GM12878 (cell line): Measurements from ENCODE around the gene MSRB1. TPM values are rescaled to one million over a fixed set of nuclear protein-coding genes. Genes with fewer than 3 reads are reported as not detected.
A peak's percentile ranks its signal among the peaks of the same experiment; 100 is the strongest.

Experiments used
- BCL11A ChIP-seq: IDR thresholded peaks from 2 replicates; pipeline ENCODE4 v1.6.1; 2011; ENCODE audit warnings: low read depth, low read length
- CBFB ChIP-seq: IDR thresholded peaks from 2 replicates; pipeline ENCODE4 v1.6.1; 2016; ENCODE audit warnings: antibody characterized with exemption, low read depth
- EED ChIP-seq: sonication (generic); IDR thresholded peaks from 2 replicates; pipeline ENCODE4 v1.6.1; 2016; ENCODE audit warnings: antibody characterized with exemption, low read depth
- FOXM1 ChIP-seq: IDR thresholded peaks from 2 replicates; pipeline ENCODE4 v1.6.1; 2012; ENCODE audit warnings: low read depth, mild to moderate bottlenecking, inconsistent platforms, low read length, moderate library complexity
- LARP7 ChIP-seq: fragments of 450-650 bp; IDR thresholded peaks from 2 replicates; pipeline ENCODE4 v1.6.1; 2017; ENCODE audit warnings: mild to moderate bottlenecking
- NFXL1 ChIP-seq: fragments of 450-650 bp; IDR thresholded peaks from 2 replicates; pipeline ENCODE4 v1.6.1; 2017; ENCODE audit warnings: antibody characterized with exemption, mild to moderate bottlenecking, borderline replicate concordance
- PBX3 ChIP-seq: IDR thresholded peaks from 2 replicates; pipeline ENCODE4 v1.6.1; 2011; ENCODE audit warnings: mild to moderate bottlenecking, low read depth, low read length, moderate library complexity; ENCODE audit not compliant: insufficient replicate concordance
- POLR2A ChIP-seq: IDR thresholded peaks from 2 replicates; pipeline ENCODE4 v1.6.1; 2011; ENCODE audit warnings: low read depth, mild to moderate bottlenecking, low read length
- POU2F2 ChIP-seq: IDR thresholded peaks from 3 replicates; pipeline ENCODE4 v1.6.1; 2011; ENCODE audit warnings: low read depth, mild to moderate bottlenecking, low read length, borderline replicate concordance
- RUNX3 ChIP-seq: IDR thresholded peaks from 2 replicates; pipeline ENCODE4 v1.6.1; 2012; ENCODE audit warnings: low read length, inconsistent platforms
- TCF7 ChIP-seq: IDR thresholded peaks from 2 replicates; pipeline ENCODE4 v1.6.1; 2014; ENCODE audit warnings: antibody characterized with exemption, borderline replicate concordance
- ZBTB4 ChIP-seq: fragments of 450-650 bp; formaldehyde crosslinking; IDR thresholded peaks from 2 replicates; pipeline ENCODE4 v1.4.0; 2022; ENCODE audit warnings: mild to moderate bottlenecking, moderate library complexity
- polyA plus RNA-seq, 11 experiments: library from polyadenylated mRNA; depleted of rRNA in 4 of 11; unstranded in 6 of 11; stranded (reverse) in 5 of 11; fragments of >200 nt; fragmentation: Nextera tagmentation in 4 of 11; fragmentation: Illumina TruSeq in 1 of 11; extraction: Ambion mirVana in 4 of 11; extraction: Trizol in 1 of 11; gene quantifications; 1 replicate in 1 of 11; 2 replicates in 10 of 11; pipeline versions ENCODE4 v1.2.1 to v1.2.3, GENCODE V29; 2011 to 2016; ENCODE audit warnings: inconsistent platforms in 2 of 11, missing spikeins in 2 of 11, low read depth in 1 of 11
- total RNA-seq, 4 experiments: library from RNA; depleted of rRNA in 3 of 4; stranded (reverse); fragments of >200 nt in 3 of 4; fragmentation: Illumina TruSeq in 1 of 4; extraction: Trizol in 1 of 4; gene quantifications; 2 replicates each; pipeline versions ENCODE4 v1.2.1 to v1.2.3, GENCODE V29; 2013 to 2021
- TF ChIP-seq, protein P1 (sequence below): fragments of 150-350 bp; IDR thresholded peaks from 2 replicates; pipeline ENCODE4 v1.6.1; 2016; ENCODE audit warnings: low read depth, low read length
- TF ChIP-seq, protein P2 (sequence below): IDR thresholded peaks from 2 replicates; pipeline ENCODE4 v1.6.1; 2012; ENCODE audit warnings: low read depth, low read length, improper control_type of control experiment
- TF ChIP-seq, protein P3 (sequence below): fragments of 450-650 bp; IDR thresholded peaks from 2 replicates; pipeline ENCODE4 v1.6.1; 2017; ENCODE audit warnings: mild to moderate bottlenecking
- TF ChIP-seq, protein P4 (sequence below): IDR thresholded peaks from 2 replicates; pipeline ENCODE4 v1.6.1; 2012; ENCODE audit warnings: low read length, inconsistent platforms

The MSRB1 gene
- total and polyA plus RNA-seq, 10 of the 15 experiments (the other 5 are each of a cell fraction or from before 2014, with no cell fraction given): 5.1 to 48.6 (median 25.7) TPM

DNA sequence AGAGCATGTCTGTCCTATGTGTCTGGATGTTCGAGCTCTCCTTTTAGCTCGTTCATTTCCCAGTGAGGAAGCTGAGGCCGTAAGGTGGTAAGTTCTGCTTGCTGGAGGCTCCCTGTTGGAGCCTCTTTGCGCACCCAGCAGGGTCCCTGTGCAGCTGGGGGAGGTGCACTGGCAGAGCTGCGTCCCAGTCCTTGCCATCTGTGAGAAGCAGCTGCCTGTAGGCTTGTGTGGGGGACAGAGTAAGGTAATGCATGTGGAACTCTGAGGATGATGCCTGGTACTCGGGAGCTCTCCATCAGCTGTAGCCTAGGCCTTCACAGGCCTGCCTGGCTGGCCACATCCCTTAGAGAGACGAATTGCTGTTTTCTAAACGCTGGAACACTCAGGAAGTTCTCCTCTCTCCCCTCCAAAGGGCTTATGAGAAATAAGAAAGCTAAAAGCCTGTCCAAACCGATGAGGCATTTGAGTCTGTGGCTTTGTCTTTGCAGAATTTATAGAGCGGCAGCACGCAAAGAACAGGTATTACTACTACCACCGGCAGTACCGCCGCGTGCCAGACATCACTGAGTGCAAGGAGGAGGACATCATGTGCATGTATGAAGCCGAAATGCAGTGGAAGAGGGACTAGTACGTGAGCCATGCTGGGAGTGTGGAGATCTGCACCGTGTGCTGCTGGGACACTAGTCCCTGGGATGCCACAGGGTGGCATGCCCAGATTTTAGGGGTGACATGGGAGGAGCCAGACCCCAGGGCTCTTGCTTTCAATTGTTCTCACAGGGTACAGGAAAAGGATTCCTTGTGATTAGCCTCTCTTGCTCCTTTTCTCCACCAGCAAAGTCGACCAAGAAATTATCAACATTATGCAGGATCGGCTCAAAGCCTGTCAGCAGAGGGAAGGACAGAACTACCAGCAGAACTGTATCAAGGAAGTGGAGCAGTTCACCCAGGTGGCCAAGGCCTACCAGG is 17.9 kb upstream of the MSRB1 start (continued):
- TF ChIP-seq RUNX3 (peak; percentile 44), EED (no peak), CBFB (peak; percentile 4; the same call in 1 of the 2 replicates), POLR2A (peak; percentile 83), BCL11A (peak; percentile 7; the same call in 1 of the 2 replicates), NFXL1 (no peak), TCF7 (0 out of 2 replicates have a peak, but pooled peaks have one; percentile 13), FOXM1 (peak; percentile 83), LARP7 (0 out of 2 replicates have a peak, but pooled peaks have one; percentile 10), PBX3 (peak; percentile 10), ZBTB4 (0 out of 2 replicates have a peak, but pooled peaks have one; percentile 24), POU2F2 (no peak; the same call in 2 of the 3 replicates)
- TF ChIP-seq, protein P1, sequence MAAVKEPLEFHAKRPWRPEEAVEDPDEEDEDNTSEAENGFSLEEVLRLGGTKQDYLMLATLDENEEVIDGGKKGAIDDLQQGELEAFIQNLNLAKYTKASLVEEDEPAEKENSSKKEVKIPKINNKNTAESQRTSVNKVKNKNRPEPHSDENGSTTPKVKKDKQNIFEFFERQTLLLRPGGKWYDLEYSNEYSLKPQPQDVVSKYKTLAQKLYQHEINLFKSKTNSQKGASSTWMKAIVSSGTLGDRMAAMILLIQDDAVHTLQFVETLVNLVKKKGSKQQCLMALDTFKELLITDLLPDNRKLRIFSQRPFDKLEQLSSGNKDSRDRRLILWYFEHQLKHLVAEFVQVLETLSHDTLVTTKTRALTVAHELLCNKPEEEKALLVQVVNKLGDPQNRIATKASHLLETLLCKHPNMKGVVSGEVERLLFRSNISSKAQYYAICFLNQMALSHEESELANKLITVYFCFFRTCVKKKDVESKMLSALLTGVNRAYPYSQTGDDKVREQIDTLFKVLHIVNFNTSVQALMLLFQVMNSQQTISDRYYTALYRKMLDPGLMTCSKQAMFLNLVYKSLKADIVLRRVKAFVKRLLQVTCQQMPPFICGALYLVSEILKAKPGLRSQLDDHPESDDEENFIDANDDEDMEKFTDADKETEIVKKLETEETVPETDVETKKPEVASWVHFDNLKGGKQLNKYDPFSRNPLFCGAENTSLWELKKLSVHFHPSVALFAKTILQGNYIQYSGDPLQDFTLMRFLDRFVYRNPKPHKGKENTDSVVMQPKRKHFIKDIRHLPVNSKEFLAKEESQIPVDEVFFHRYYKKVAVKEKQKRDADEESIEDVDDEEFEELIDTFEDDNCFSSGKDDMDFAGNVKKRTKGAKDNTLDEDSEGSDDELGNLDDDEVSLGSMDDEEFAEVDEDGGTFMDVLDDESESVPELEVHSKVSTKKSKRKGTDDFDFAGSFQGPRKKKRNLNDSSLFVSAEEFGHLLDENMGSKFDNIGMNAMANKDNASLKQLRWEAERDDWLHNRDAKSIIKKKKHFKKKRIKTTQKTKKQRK: peak; percentile 21; the same call in 1 of the 2 replicates
- TF ChIP-seq, protein P2, sequence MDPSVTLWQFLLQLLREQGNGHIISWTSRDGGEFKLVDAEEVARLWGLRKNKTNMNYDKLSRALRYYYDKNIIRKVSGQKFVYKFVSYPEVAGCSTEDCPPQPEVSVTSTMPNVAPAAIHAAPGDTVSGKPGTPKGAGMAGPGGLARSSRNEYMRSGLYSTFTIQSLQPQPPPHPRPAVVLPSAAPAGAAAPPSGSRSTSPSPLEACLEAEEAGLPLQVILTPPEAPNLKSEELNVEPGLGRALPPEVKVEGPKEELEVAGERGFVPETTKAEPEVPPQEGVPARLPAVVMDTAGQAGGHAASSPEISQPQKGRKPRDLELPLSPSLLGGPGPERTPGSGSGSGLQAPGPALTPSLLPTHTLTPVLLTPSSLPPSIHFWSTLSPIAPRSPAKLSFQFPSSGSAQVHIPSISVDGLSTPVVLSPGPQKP: no peak
- TF ChIP-seq, protein P3, sequence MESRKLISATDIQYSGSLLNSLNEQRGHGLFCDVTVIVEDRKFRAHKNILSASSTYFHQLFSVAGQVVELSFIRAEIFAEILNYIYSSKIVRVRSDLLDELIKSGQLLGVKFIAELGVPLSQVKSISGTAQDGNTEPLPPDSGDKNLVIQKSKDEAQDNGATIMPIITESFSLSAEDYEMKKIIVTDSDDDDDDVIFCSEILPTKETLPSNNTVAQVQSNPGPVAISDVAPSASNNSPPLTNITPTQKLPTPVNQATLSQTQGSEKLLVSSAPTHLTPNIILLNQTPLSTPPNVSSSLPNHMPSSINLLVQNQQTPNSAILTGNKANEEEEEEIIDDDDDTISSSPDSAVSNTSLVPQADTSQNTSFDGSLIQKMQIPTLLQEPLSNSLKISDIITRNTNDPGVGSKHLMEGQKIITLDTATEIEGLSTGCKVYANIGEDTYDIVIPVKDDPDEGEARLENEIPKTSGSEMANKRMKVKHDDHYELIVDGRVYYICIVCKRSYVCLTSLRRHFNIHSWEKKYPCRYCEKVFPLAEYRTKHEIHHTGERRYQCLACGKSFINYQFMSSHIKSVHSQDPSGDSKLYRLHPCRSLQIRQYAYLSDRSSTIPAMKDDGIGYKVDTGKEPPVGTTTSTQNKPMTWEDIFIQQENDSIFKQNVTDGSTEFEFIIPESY: no peak
- TF ChIP-seq, protein P4, sequence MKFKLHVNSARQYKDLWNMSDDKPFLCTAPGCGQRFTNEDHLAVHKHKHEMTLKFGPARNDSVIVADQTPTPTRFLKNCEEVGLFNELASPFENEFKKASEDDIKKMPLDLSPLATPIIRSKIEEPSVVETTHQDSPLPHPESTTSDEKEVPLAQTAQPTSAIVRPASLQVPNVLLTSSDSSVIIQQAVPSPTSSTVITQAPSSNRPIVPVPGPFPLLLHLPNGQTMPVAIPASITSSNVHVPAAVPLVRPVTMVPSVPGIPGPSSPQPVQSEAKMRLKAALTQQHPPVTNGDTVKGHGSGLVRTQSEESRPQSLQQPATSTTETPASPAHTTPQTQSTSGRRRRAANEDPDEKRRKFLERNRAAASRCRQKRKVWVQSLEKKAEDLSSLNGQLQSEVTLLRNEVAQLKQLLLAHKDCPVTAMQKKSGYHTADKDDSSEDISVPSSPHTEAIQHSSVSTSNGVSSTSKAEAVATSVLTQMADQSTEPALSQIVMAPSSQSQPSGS: peak; percentile 73; the same call in 1 of the 2 replicates
